ENCODE measurements around the gene RNF31.

RNF31 gene

GRCh38 chr14:24139272-24139934, 7.9 kb upstream of the RNF31 start:
- peak overlapping the region; percentile 70 for H3K4me3 ChIP-seq (ENCODE audit: low read depth, low read length)
- TF ChIP-seq CTCF (IDR thresholded peaks at IDR 0.05; ENCODE audit: low read depth, low read length, missing control alignments) = peak; percentile 24
- DNase-seq (ENCODE audit: low read depth) = no peak

GRCh38 chr14:24141097-24141880, 6.0 kb upstream of the RNF31 start, which contains the start of gene EMC9:
TSS of gene EMC9 (minus strand) at chr14:24141591. CDS start at chr14:24141304, 287 bp downstream.
- peak within 1 kb of the TSS; percentile 70 for H3K4me3 ChIP-seq (ENCODE audit: low read depth, low read length)
- peak; percentile 34 for TF ChIP-seq CTCF (IDR thresholded peaks at IDR 0.05; ENCODE audit: low read depth, low read length, missing control alignments)
- peak; percentile 99 for DNase-seq (ENCODE audit: low read depth)

GRCh38 chr14:24143511-24143910, 3.8 kb upstream of the RNF31 start:
- H3K4me3 ChIP-seq (ENCODE audit: low read depth, low read length) = no peak overlapping the region
- no peak for DNase-seq (ENCODE audit: low read depth)
- no peak for TF ChIP-seq CTCF (IDR thresholded peaks at IDR 0.05; ENCODE audit: low read depth, low read length, missing control alignments)

- no peak for DNase-seq (ENCODE audit: low read depth)
- no peak for TF ChIP-seq CTCF (IDR thresholded peaks at IDR 0.05; ENCODE audit: low read depth, low read length, missing control alignments)
- H3K4me3 ChIP-seq (ENCODE audit: low read depth, low read length) = no peak overlapping the region
Observed at GRCh38 chr14:24144451-24144850, 2.8 kb upstream of the RNF31 start.

GRCh38 chr14:24145219-24145618, 2.1 kb upstream of the RNF31 start:
- DNase-seq (ENCODE audit: low read depth) = no peak
- TF ChIP-seq CTCF (IDR thresholded peaks at IDR 0.05; ENCODE audit: low read depth, low read length, missing control alignments) = no peak
- H3K4me3 ChIP-seq (ENCODE audit: low read depth, low read length) = peak overlapping the region; percentile 84

- DNase-seq (ENCODE audit: low read depth) = no peak
- TF ChIP-seq CTCF (IDR thresholded peaks at IDR 0.05; ENCODE audit: low read depth, low read length, missing control alignments) = no peak
- H3K4me3 ChIP-seq (ENCODE audit: low read depth, low read length) = peak overlapping the region; percentile 84
Observed at GRCh38 chr14:24145690-24146452, 1.4 kb upstream of the RNF31 start.
